Measurements from ENCODE around the gene CFAP77.

Gene CFAP77

DNA sequence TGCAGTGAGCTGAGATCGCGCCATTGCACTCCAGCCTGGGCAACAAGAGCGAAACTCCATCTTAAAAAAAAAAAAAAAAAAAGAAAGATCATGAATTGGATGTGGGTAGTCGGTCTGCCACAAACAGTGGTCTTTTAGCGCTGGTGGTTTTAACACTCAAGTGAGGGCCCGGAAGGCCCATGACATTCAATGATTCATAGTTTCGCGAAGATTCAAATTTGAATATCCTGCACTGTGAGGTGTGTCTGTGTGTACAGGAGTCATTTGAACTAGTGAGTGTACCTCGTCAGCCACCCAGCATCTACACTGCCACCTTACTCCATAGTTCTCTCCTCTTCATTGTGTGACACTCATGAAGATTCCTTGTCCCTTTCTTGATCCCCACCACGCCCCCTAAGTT is 41.3 kb downstream of the CFAP77 start:
- TF ChIP-seq, protein P1, sequence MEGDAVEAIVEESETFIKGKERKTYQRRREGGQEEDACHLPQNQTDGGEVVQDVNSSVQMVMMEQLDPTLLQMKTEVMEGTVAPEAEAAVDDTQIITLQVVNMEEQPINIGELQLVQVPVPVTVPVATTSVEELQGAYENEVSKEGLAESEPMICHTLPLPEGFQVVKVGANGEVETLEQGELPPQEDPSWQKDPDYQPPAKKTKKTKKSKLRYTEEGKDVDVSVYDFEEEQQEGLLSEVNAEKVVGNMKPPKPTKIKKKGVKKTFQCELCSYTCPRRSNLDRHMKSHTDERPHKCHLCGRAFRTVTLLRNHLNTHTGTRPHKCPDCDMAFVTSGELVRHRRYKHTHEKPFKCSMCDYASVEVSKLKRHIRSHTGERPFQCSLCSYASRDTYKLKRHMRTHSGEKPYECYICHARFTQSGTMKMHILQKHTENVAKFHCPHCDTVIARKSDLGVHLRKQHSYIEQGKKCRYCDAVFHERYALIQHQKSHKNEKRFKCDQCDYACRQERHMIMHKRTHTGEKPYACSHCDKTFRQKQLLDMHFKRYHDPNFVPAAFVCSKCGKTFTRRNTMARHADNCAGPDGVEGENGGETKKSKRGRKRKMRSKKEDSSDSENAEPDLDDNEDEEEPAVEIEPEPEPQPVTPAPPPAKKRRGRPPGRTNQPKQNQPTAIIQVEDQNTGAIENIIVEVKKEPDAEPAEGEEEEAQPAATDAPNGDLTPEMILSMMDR (IDR thresholded peaks at IDR 0.05; ENCODE audit: low read depth, low read length, missing control alignments), result no peak
- DNase-seq (ENCODE audit: low read depth), result no peak
- in situ Hi-C loops (cut with HindIII; ENCODE audit: low sequenced_read_pairs), result no loop called here
- no peak overlapping the region for H3K4me3 ChIP-seq (ENCODE audit: low read depth, low read length)

DNA sequence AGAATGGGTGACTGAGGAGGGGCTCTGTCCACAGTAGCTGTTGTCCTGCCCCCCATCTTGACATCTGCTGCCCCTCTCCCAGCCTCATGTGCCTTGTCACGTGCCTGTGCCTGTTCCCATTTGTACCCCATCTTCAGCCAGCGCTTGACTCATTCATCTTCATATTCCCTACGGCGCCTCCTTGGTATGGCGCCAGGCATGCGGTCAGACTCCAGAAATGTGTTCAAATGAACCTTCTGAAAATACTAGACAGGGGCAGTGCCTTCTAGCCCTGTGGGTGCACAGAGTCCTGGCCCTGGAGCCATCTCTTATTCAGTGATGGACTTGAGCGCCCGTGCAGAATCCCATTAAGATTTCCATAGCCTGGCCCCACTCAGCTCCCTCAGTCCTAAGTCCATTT is 46.2 kb downstream of the CFAP77 start:
- TF ChIP-seq, protein P1 (IDR thresholded peaks at IDR 0.05; ENCODE audit: low read depth, low read length, missing control alignments), result no peak
- H3K4me3 ChIP-seq (ENCODE audit: low read depth, low read length), result no peak overlapping the region
- DNase-seq (ENCODE audit: low read depth), result no peak
- in situ Hi-C loops (cut with HindIII; ENCODE audit: low sequenced_read_pairs), result no loop called here

DNA sequence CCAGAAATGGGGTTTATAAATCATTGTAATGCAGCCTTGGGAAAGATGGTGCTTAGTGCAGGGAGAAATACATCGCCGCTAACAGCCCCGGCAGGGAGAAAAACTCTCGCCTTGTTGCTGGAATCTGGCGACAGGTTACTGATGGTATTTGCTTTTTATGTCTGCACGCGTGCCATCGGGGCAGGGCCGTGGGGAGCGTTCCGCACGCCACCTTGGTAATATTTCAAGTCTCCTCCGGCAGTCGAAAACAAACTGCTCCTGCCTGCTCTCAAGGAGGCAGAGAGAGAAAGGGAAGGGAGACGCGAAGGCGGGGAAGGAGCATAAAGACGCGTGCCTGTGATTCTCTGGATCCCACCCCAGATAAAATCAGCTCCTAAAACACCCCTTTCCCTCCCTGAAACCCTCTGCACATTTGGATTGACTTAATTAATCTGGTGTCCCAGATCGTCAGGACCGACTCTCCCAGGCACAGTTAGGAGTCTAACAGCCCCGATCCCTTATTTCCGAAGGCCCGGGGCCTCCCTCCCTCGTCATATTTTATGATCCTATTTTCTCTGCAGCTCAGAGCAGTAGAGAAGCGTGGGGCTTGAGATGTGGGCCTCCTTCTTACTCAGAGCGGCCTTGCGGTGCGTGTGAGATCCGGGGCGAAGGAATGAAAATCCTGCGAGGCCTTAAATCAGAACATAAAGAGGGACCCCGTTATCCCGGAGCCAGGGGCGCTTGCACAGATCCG is 47.7 kb downstream of the CFAP77 start:
- DNase-seq (ENCODE audit: low read depth), result no peak
- TF ChIP-seq, protein P1 (IDR thresholded peaks at IDR 0.05; ENCODE audit: low read depth, low read length, missing control alignments), result no peak
- in situ Hi-C loops (cut with HindIII; ENCODE audit: low sequenced_read_pairs), result no loop called here
- no peak overlapping the region for H3K4me3 ChIP-seq (ENCODE audit: low read depth, low read length)

DNA sequence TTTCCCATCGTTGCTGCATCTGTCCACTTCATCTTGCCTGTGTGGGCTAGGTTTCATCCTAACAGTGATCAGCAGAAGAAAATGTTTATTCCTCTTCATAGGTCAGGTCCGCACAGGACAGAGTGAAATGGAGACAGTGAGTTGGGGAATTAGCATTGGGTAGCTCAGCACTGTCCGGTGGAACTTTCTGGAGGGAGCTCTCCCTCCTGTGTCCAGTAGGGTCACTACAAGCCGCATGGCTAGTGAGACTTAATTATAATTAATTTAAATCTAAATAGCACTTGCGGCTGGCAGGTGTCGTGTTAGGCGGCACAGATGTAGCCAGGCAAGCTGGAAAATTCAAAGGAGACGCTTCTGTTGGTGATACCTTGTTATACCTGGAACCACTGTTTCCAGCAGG is 48.4 kb downstream of the CFAP77 start:
- TF ChIP-seq, protein P1 (IDR thresholded peaks at IDR 0.05; ENCODE audit: low read depth, low read length, missing control alignments), result no peak
- in situ Hi-C loops (cut with HindIII; ENCODE audit: low sequenced_read_pairs), result no loop called here
- DNase-seq (ENCODE audit: low read depth), result no peak
- H3K4me3 ChIP-seq (ENCODE audit: low read depth, low read length), result no peak overlapping the region

DNA sequence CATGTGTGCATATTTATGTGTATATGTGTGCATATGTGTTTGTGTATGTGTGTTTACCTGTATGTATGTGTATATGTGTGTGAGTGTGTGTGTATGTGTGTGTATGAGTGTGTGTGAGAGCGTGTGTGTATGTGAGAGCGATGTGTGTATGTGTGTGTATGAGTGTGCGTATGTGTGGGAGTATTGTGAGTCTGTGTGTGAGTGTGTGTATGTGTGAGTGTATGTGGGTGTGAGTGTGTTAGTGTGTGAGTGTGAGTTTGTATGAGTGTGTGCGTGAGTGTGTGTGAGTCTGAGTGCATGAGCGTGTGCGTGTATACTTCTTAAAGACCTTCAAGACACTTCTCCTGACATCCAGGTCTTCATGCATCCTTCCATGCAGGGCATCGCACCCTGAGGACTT is 49.6 kb downstream of the CFAP77 start:
- H3K4me3 ChIP-seq (ENCODE audit: low read depth, low read length), result no peak overlapping the region
- no peak for DNase-seq (ENCODE audit: low read depth)
- in situ Hi-C loops (cut with HindIII; ENCODE audit: low sequenced_read_pairs), result no loop called here
- TF ChIP-seq, protein P1 (IDR thresholded peaks at IDR 0.05; ENCODE audit: low read depth, low read length, missing control alignments), result no peak

DNA sequence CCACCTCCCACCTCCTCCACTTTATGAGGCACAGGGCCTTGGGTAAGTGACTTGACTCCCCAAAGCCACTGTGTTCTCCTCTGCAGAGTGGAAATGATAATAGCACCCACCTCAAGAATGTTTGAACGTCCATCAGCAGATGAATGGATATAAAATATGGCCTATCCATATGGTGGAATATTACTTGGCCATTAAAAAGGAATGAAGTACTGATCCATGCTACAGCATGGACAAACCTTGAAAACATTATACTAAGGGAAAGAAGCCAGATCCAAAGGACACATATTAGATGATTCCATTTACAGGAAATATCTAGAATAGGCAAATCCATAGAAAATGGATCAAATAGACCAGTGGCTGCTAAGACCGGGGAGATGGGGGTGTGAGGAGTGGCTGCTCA is 50.2 kb downstream of the CFAP77 start:
- H3K4me3 ChIP-seq (ENCODE audit: low read depth, low read length), result no peak overlapping the region
- TF ChIP-seq, protein P1 (IDR thresholded peaks at IDR 0.05; ENCODE audit: low read depth, low read length, missing control alignments), result no peak
- DNase-seq (ENCODE audit: low read depth), result no peak
- in situ Hi-C loops (cut with HindIII; ENCODE audit: low sequenced_read_pairs), result no loop called here

Measured in astrocyte of the cerebellum (primary cell).